ENCODE results near the gene GHRH.
A peak's percentile ranks its signal among the peaks of the same experiment; 100 is the strongest.

GHRH gene

GRCh38 chr20:37283530-37284195, 22.0 kb upstream of the GHRH start:
- H3K27ac ChIP-seq: no peak overlapping the region
- DNase-seq (ENCODE audit: low spot score): no peak
- H3K4me3 ChIP-seq: no peak overlapping the region
- TF ChIP-seq, protein P1, sequence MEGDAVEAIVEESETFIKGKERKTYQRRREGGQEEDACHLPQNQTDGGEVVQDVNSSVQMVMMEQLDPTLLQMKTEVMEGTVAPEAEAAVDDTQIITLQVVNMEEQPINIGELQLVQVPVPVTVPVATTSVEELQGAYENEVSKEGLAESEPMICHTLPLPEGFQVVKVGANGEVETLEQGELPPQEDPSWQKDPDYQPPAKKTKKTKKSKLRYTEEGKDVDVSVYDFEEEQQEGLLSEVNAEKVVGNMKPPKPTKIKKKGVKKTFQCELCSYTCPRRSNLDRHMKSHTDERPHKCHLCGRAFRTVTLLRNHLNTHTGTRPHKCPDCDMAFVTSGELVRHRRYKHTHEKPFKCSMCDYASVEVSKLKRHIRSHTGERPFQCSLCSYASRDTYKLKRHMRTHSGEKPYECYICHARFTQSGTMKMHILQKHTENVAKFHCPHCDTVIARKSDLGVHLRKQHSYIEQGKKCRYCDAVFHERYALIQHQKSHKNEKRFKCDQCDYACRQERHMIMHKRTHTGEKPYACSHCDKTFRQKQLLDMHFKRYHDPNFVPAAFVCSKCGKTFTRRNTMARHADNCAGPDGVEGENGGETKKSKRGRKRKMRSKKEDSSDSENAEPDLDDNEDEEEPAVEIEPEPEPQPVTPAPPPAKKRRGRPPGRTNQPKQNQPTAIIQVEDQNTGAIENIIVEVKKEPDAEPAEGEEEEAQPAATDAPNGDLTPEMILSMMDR (IDR thresholded peaks at IDR 0.05): no peak

DNA sequence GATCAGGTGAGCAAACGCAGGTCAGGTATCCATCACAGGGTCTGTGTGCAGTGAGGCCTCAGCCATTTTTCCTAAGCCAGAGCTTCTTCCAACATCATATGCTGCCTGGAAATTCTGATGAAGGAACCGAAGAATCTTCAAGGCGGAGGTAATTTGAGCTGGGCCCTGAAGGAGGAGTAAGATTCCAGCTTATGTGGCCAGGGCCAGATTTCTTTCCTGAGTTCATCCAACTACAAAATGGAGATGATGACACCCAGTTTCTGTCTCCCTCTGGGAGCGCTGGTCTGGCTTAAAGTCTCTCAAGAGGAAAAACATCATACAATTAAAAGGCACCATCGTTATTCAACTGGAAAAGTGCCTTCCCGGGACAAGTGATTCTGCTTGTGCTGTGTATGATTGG, 20.9 kb upstream of the GHRH start:
- TF ChIP-seq, protein P1 (IDR thresholded peaks at IDR 0.05): no peak
- H3K4me3 ChIP-seq: no peak overlapping the region
- no peak overlapping the region for H3K27ac ChIP-seq
- DNase-seq (ENCODE audit: low spot score): no peak

GRCh38 chr20:37280403-37280802, 18.8 kb upstream of the GHRH start:
- Histone ChIP-seq H3K27ac (no peak overlapping the region), H3K4me3 (no peak overlapping the region)
- DNase-seq (ENCODE audit: low spot score): no peak
- TF ChIP-seq, protein P1 (IDR thresholded peaks at IDR 0.05): no peak

GRCh38 chr20:37279820-37280219, 18.2 kb upstream of the GHRH start:
- TF ChIP-seq, protein P1 (IDR thresholded peaks at IDR 0.05): no peak
- DNase-seq (ENCODE audit: low spot score): no peak
- H3K4me3 ChIP-seq: no peak overlapping the region
- no peak overlapping the region for H3K27ac ChIP-seq

- DNase-seq (ENCODE audit: low spot score): no peak
- Histone ChIP-seq H3K27ac (no peak overlapping the region), H3K4me3 (no peak overlapping the region)
- TF ChIP-seq, protein P1 (IDR thresholded peaks at IDR 0.05): no peak
These were observed 17.5 kb upstream of the GHRH start for GRCh38 chr20:37278966-37279590.

GRCh38 chr20:37277253-37277593, 15.6 kb upstream of the GHRH start:
- DNase-seq (ENCODE audit: low spot score): no peak
- Histone ChIP-seq H3K27ac (peak overlapping the region in 1 of 2 donors; percentile 3), H3K4me3 (no peak overlapping the region)
- TF ChIP-seq, protein P1 (IDR thresholded peaks at IDR 0.05): no peak
